Glomerular visceral epithelial cell (primary cell): ENCODE data around the gene AGPAT4.
A peak's percentile ranks its signal among the peaks of the same experiment; 100 is the strongest.

Experiments
- DNase-seq: peaks from one replicate; pipeline ENCODE4 v3.0.0-alpha.2; 2016; ENCODE audit errors: extremely low spot score

The AGPAT4 gene

GRCh38 chr6:161166176-161166575, 107.7 kb downstream of the AGPAT4 start:
- DNase-seq, result no peak

DNA sequence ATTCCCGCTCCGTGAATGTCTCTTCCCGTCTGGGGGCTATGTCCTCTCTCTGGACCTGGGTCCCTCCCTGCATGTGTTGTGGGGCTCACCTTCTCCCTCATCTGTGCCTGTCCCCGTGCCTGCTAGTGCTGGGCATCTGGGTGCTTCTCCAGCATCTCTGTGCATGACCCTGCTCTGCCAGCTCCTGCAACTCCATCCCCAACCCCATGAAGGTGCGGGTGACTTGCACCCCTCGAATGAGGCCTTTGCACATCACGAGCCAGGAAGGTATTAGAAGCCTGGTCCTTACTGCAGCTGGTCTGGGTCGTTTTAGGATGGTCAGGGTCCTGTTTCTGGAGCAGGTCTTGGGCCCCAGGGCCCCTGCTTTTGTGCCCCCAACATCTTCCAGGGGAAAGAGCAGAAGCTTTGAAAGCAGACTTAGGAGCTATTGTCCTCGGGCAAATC, 109.7 kb downstream of the AGPAT4 start:
- no peak for DNase-seq

DNA sequence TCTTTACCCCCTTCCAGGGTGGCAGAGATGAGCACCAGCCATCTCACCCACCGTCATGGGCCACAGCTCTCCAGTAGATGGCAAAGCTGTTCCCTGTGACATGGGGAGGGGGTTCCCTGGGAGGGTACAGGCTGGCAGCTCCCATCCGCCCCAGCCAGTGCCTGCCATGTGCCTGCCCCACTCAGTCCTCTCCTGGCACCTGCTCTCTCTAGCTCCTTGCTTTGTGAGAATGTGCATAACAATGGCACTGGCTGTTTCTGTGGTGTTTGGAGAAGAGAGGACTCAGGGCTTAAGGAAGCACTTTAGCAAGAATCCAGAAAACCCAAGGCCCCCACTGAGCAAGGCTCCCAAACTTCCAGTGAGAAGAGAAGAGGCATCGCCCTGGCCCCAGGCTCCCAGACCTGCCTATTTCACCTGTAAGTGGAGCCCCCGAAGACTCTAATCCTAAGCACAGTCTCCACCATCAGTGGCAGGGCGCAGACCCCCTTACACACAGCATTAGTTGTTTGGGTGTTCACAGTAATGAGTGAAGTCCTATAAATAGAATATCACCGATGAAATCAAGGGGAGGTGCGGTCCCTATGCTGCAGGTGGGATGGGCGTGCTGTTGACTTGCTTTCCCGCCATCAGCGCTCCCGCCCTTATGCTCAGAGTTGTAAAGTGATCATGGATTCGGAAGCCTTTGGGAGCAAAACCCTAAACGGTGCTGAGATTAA, 110.2 kb downstream of the AGPAT4 start:
- no peak for DNase-seq

DNA sequence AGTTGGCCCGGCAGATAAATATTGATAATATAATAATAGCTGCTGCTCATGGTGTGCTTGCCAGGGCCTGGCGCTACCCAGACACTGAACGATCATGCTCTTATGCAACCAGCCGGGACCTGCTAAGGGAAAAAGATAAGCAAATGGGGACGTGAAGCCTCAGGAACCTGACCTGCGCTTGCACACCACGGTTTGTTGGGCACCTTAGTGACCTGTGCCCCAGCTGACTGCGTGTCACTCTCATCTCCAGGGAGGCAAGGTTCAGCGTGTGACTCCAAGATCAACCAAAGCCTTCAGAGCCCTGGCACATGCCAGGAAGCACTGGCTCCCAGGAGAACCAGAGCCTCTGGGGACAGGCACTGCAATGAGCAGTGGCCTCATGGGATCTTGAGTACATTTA, 111.1 kb downstream of the AGPAT4 start:
- DNase-seq, result no peak

- DNase-seq, result peak; percentile 41
Measured at GRCh38 chr6:161161889-161162624, 111.8 kb downstream of the AGPAT4 start.

DNA sequence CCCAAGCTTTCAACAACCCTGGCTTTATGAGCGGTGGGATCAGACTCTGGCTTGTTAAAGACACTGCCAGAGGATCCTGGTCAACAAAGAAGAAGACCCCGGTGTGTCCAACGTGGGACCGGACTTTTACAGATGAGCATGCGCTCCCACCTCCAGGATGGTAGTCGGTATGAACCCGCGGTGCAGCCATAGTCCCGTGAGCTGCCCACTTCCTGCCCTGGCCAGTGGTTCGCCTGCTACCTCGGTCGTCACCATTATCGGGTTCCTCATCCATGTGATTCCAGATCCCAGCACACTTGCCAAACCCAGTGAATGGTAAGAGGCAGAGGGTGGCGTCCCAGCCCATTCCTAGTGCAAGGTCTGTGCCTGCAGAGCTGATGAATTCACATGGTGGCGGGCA, 112.7 kb downstream of the AGPAT4 start:
- no peak for DNase-seq

DNA sequence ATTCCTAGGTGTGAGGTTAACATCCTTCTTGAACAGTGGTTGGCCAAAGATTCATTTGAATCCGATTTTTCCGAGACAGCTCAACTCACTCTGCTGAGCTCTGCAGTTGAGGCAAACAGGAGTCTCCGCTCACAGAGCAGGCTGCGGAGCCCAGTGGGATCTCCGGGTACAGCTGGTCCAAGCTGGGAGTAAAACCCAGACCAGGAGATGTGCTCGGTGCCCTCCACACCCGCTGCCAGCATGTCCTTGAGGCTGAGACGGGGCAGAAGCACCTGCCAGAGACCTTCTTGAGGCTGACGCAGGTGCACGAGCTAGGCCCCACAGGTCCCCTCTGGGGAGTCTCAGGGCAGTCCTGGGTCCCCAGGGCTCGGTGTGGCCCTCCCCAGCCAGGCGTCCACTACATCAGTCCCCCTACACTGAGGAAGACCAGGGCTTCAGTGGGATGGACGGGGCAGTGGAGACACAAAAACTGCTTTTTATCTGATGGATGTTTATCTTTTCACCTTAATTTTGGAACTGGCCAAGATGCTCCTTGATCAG, 119.0 kb downstream of the AGPAT4 start:
- DNase-seq, result no peak

GRCh38 chr6:161153725-161154124, 120.1 kb downstream of the AGPAT4 start:
- DNase-seq, result no peak

DNA sequence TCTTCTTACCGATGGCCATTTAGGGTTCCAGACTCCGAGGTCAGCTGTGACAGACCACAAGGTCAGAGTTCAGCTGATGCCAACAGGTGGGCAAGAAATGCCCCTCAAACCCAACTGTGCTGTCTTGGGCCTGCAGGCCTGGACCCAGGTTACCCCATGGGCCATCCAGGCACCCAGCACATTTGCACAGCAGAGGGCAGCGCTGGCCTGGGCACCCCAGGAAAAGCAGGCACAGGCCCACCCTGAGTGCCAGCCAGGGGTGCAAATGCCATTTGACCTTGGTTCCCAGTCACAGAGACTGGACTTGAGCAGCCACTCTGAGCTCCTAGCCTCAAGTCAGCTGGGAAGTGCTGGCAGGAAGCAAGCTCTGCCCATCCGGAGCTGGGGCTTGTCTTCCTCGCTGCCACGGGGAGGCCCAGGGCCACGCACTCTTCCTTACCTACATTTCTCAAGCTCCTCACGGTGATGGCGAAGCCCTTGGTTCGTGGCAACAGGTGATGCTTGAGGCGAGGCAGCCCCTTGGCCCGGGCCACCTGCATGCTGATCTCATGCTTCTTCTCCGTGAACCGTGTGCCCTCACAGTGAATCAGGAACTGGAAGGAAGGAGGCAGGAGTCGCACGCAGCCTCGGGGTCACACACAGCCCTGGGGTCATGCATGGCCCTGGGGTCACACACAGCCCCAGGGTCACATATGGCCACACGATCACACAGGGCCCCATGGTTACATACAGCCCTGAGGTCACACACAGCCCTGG, 120.8 kb downstream of the AGPAT4 start:
- no peak for DNase-seq

- DNase-seq, result no peak
Measured at GRCh38 chr6:161152527-161152862, 121.4 kb downstream of the AGPAT4 start.

DNA sequence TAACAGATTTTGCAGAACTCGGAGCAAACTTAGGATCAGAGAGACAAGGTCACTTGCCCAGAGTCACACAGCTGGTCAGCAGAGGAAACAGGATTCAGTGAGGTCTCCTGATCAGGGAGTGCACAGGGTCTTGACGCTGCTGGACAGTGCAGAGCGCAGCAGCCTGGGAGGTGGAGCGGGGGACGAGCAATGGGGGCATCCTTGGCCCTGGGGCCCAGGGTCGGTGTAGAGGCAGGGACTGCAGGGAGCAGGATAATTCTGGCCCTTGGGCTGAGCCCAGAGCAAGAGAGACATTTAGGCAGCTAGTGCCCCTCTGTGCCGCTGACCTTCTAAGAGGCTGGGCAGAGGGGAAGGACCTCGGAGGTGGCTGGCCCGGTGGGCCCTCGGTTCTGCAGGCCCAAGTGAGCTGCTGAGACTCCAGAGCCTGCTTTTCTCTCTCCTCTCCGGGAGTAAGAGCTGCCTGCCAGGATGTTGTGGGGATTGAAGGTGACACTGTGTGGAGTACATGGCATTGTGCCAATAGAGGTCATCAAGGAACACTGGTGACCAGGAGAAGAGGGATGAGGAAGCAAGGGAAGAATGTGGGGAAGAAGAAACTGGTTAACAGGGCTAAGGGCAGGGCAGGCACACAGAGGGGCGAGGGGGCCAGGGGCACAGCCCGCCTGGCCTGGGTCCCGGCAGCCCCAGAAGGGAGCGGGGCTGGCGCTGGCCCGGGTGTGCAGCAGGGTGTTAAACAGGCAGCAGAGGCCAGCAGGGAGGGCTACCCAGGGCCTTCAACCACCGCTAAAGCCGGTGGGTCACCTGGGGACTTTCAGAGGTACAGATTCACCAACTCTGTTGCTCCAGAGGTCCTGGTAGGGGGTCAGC, 122.0 kb downstream of the AGPAT4 start:
- no peak for DNase-seq

DNA sequence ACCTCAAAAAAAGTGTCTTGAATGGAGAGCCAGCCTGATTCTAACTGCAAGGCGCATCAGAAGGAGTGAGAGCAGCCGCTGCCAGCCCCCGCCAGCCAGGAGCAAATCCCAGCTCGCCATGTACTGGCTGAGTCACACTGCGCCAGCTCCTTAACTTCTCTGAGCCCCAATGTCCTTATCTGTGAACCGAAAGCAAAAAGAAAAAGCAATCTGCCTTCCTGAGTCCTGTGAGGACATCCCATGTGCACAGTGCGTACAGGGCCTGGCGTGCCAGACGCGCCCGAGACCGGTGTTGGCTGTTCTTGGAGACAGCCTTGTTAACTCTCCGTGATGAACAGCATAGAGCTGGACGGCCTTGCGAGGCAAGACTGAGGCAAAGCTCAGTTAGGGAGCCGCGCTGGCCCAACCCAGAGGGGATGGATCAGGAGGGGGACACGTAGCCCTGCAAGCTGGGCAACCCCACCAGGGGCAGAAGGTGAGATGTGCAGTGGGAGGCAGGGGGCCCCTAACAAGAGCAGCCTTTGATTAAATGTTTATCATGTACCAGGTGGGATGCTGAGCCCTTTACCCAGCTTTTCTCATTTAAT, 122.7 kb downstream of the AGPAT4 start:
- DNase-seq, result no peak

DNA sequence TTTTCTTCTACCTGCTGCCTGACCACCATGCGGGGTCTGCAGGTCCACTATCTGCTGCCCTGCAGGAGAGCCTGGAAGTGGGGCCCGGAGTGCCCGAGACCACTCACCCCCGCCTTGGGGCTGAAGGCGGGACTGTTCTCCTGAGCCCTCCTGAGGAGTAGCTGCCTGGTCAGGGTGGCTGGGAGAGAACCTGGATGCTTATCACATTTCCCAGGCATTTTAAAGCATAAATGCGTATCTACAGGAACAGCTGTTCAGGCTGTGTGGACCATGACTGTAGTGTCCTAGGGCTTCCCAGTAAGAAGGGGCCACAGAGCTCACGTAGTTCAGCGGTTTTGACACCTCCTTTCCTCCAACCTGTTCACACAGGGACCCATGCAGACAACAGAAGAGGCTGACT, 123.3 kb downstream of the AGPAT4 start:
- no peak for DNase-seq

- DNase-seq, result no peak
Measured at GRCh38 chr6:161150136-161150535, 123.7 kb downstream of the AGPAT4 start.

- no peak for DNase-seq
Measured at GRCh38 chr6:161143663-161144430, 130.0 kb downstream of the AGPAT4 start.

GRCh38 chr6:161142957-161143296, 130.9 kb downstream of the AGPAT4 start:
- no peak for DNase-seq

DNA sequence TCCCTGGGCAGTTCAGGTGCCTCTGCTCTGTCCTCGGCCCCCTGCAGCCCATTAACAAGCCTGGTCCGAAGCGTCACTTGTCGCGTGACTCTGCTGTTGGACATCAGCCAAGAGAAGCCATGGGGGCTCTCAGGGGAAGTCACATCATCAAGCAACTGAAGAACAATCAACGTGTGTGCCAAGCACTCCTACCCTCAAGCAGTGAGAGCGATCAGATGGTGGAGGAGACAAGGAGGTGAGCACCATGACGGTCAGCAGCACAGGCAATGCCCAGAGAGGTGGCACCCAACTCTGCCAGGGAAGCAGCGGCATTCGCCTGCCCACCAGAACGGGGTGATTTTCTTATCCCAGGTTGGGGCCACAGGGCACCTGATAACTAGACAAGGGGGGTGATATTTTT, 132.7 kb downstream of the AGPAT4 start:
- no peak for DNase-seq

DNA sequence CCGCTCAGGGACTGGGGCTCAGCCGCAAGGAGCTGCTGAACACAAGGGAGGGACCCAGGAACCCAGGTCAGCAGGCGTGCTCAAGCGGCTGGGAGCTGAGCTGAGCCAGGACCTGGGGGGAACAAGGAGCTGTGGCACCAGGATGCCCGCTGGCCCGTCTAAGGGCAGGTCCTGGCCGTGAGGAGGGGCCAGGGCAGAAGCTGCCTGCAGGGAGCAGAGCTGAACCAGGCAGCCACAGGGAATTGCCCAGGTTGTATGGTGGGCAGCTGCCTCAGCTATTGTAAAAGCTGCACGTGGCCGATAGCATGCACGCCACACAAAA, 133.3 kb downstream of the AGPAT4 start:
- DNase-seq, result no peak

GRCh38 chr6:161139766-161140553, 133.9 kb downstream of the AGPAT4 start:
- no peak for DNase-seq

GRCh38 chr6:161139304-161139765, 134.5 kb downstream of the AGPAT4 start:
- no peak for DNase-seq
